Putamen (tissue), 1 donor: Measurements from ENCODE around the gene CD300LG.
"Not testable (repeated sequence)": the region's sequence is repeated elsewhere in the genome, so short reads cannot be mapped to it uniquely, and the experiment has no call there.

Experiments
- DNase-seq: peaks from one replicate; pipeline ENCODE4 v3.0.0-alpha.2; 2016; ENCODE audit warnings: low spot score

The CD300LG gene

GRCh38 chr17:43825567-43825966 is 21.4 kb upstream of the CD300LG start:
- DNase-seq = no peak

GRCh38 chr17:43826206-43826605 is 20.8 kb upstream of the CD300LG start:
- DNase-seq = no peak

GRCh38 chr17:43827596-43827995 is 19.4 kb upstream of the CD300LG start:
- DNase-seq = no peak

- no peak for DNase-seq
Observed at GRCh38 chr17:43829738-43830137, 17.2 kb upstream of the CD300LG start.

- no peak for DNase-seq
Observed at GRCh38 chr17:43830510-43831140, 16.4 kb upstream of the CD300LG start.

DNA sequence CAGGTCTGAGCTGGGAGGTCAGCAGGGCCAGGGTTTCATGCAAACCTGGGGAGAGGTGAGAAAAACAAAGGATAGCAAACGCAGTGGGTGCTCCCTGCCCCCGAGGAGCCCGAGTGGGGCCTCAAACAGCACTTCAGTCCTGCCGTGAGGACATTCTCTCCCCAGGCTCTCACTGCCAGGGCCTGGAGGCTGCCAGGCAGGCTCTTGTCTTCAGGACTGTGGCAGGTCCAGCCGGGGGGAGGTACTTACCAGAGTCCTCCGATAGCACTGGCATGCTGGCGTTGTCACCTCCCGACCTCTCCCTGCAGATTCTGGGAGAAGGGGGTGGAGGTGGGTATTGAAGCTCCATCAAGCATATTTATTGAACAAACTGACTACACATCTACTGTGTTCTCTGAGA is 15.3 kb upstream of the CD300LG start:
- DNase-seq = no peak

DNA sequence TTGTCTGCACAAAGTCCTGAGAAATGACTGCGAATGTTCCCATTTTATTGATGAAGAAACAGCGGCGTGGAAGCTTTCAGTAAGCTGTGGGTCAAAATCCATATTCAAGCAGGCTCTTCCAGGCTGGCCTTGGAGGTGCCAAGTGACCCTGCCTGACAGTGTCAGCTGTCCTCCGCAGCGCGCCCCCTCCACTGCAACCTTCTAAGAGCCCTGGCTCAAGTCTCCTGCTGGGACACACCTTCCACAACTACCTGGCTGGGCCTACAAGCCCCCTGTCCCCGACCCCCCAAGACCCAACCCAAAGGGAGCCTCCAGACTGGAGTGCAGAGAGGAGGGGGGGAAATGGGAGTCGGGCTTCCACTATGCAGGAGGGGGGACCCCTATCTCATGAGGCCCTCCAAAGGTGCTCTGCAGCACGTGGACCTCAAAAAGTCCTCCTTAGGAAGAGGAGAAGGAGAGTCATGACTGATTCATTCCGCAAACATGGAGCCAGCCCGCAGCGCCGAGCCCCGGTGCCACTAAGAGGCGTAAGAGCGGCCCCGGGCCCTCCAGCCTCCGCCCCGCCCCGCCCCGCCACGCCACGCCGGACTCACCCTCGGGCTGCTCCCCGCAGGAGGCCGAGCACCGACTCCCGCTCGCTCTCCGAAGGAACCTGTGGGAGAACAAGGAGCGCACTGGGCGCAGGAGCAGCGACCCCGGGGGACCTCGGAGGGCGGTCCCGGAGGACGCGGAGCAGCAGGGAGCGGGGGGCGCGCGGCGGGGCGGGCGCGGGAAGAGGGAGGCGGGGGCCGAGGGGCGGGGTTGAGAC is 14.6 kb upstream of the CD300LG start:
- no peak for DNase-seq

GRCh38 chr17:43832976-43833829 is 13.8 kb upstream of the CD300LG start, which contains the start of gene MPP3:
MPP3 (minus strand) TSS chr17:43833146; CDS start chr17:43831906, 1,240 bp downstream.
- DNase-seq = peak; percentile 54

GRCh38 chr17:43834106-43834505 is 12.9 kb upstream of the CD300LG start:
- DNase-seq = no peak

GRCh38 chr17:43839670-43840108 is 7.3 kb upstream of the CD300LG start:
- DNase-seq = no peak

DNA sequence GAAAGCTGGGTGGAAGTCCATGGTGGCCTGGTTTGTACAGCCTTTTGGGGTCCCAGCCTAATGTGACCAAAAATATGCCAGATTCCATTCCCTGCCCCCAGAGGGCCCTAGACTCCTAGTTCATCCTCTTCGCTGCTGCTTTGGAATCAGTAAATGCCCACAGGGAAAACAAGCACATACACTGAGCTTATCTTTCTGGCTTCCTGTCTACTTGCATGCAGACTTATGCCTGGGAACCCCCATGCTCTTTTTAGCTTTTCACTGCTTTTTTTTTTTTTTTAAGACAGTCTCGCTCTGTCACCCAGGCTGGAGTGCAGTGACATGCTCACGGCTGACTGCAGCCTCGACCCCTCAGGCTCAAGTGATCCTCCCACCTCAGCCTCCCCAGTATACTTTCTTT is 6.2 kb upstream of the CD300LG start:
- no peak for DNase-seq

DNA sequence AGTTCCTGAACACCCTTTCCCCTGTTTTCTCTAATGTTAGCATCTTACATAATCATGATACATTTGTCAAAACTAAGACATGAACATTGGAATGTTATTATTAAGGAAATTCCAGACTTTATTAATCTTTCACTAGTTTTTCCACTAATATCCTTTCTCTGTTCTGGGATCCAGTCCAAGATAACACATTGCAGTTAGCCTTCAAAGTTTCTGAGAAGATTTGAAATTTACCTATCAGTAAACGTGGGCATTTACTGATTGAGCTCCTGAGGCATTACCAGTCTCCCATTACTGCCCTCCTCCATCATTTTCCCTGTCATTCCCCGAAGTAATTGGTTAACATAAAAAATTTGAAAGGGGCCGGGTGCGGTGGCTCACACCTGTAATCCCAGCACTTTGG is 5.7 kb upstream of the CD300LG start:
- DNase-seq = no peak

GRCh38 chr17:43842091-43842974 is 4.6 kb upstream of the CD300LG start:
- DNase-seq = not testable (repeated sequence)

GRCh38 chr17:43842975-43843325 is 4.0 kb upstream of the CD300LG start:
- no peak for DNase-seq

GRCh38 chr17:43844241-43844640 is 2.7 kb upstream of the CD300LG start:
- no peak for DNase-seq

DNA sequence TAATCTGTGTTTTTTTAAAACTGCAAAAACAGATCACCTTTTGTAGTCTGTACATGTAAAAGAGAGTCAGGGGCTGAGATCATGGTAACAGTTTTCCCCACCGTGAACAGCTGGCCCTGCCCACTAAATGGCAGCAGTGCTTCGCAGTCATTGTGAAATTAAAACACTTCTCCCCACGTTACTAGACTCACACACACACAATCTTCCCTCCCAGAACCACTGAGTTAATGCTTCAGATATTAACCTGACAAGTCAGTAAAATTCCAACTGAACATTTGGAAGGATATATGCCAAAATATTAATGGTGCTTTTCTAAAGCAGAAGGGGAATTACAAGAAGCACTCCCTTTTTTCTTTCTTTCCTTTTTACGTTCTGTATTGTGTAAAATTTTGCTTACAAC is 1.2 kb upstream of the CD300LG start:
- no peak for DNase-seq

DNA sequence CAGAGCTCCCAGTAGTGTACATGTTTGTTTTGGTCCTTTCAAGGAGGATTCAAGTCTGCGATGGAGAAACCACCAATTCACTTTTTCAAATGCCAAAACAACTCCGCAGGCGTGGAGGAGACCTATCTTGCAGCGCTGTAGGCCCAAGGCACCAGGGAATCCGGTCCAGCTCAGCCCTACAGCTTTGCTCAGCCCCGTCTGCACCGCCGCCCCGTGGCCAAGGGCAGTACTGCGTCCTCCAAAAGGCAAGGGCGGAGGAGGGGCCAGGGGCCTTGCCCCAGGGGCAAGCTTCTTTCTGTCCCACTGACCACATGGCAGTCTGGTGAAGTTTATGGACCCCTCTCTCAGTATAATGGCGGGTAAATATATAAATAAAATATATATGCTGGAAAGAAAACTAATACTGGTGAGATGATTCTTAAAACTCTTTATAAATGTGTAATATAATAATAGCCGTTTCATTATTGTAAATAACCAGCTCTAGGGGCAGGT is 709 bp upstream of the CD300LG start:
- peak; percentile 60 for DNase-seq

DNA sequence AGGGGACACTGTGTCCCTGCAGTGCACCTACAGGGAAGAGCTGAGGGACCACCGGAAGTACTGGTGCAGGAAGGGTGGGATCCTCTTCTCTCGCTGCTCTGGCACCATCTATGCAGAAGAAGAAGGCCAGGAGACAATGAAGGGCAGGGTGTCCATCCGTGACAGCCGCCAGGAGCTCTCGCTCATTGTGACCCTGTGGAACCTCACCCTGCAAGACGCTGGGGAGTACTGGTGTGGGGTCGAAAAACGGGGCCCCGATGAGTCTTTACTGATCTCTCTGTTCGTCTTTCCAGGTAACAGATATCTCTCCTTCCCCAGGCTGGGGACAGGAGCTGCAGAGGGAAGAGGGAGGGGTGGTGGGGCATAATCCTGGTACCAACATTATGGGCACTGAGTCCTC is 1.6 kb downstream of the CD300LG start:
- no peak for DNase-seq

DNA sequence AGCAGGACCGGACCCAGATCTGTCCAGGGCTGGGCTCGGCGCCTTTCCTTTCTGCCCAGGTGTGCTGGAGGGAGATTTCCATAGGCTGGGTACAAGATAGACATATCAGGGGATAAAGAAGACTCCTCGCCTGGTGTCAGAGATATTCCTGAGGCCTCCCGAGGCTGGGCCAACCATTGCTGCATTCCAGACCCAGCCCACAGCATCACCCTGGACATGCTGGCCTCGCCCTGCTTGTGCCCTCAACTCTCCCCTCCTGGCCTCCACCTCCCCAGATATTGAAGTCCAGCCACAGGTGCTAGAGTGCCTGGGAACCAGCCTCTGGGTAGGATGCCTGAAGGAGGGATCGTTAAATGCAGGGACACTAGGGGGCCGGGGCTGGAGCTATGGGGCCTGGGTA is 2.1 kb downstream of the CD300LG start:
- no peak for DNase-seq

- DNase-seq = no peak
Observed at GRCh38 chr17:43852571-43852970, 5.6 kb downstream of the CD300LG start.

GRCh38 chr17:43853546-43853945 is 6.6 kb downstream of the CD300LG start:
- DNase-seq = no peak
